Psoas muscle (tissue), 8 donors: Measurements from ENCODE around the gene METTL26. TPM values are rescaled to one million over a fixed set of nuclear protein-coding genes. Genes with fewer than 3 reads are reported as not detected.

ENCODE experiments used
- ATAC-seq, 4 donors: fragments of 200-7000 bp; cut with Tn5 transposase; one replicate each; pipeline ENCODE4 v1.9.1; 2020; ENCODE audit warnings: moderate library complexity in 3 of 4, mild to moderate bottlenecking in 2 of 4
- DNase-seq, 2 donors: peaks; one replicate each; pipeline ENCODE4 v3.0.0-alpha.2; 2020
- H3K27ac ChIP-seq: fragments of 200-600 bp; one replicate; pipeline ENCODE4 v1.8.0; 2022
- H3K27me3 ChIP-seq, 3 donors: fragments of 200-600 bp in 1 of 3; one replicate each; pipeline versions ENCODE4 v1.6.1 to v1.8.0; 2013 to 2022; ENCODE audit warnings: low read length in 2 of 3, mild to moderate bottlenecking in 2 of 3, moderate library complexity in 1 of 3; ENCODE audit not compliant: insufficient read depth in 3 of 3
- H3K36me3 ChIP-seq, 2 donors: fragments of 200-600 bp in 1 of 2; one replicate each; pipeline versions ENCODE4 v1.6.1 to v1.8.0; 2013 to 2022; ENCODE audit warnings: low read depth in 1 of 2, mild to moderate bottlenecking in 1 of 2, moderate library complexity in 1 of 2; ENCODE audit not compliant: insufficient read depth in 1 of 2
- H3K4me1 ChIP-seq: fragments of 200-600 bp; one replicate; pipeline ENCODE4 v1.8.0; 2022
- H3K4me3 ChIP-seq: fragments of 200-600 bp; one replicate; pipeline ENCODE4 v1.8.0; 2022; ENCODE audit warnings: mild to moderate bottlenecking
- H3K9me3 ChIP-seq: fragments of 200-600 bp; one replicate; pipeline ENCODE4 v1.8.0; 2022
- WGBS, 3 donors: extraction: QIAGEN DNeasy Blood & Tissue Kit; methylation state at CpG; one replicate each; pipeline versions ENCODE4 v1.1.6 to v1.1.7; 2013; 5-methylcytosine and 5-hydroxymethylcytosine counted together
- intact Hi-C, 2 donors: fragments of 100-400 bp; cut with DNase I; formaldehyde crosslinking; loops; one replicate each; pipeline versions ENCODE4 v1.11.0 to v1.14.2; 2022
- long read RNA-seq, 2 donors: library from polyadenylated mRNA; unstranded; transcript quantifications; one replicate each; pipeline ENCODE4 v2.0.0, GENCODE V29; 2021
- polyA plus RNA-seq, 3 donors: library from polyadenylated mRNA; stranded (reverse); fragments of 200-250 nt; gene quantifications; one replicate each; pipeline ENCODE4 v1.2.3, GENCODE V29; 2013
- total RNA-seq, 4 donors: library from RNA; stranded (reverse); fragmentation: NEBNext Ultra II Directional in 2 of 4; extraction: Animal tissue kit (Norgen Biotek cat#: 25700) in 2 of 4; gene quantifications; one replicate each; pipeline versions ENCODE4 v1.2.1 to v1.2.4, GENCODE V29; 2021 to 2023
- TF ChIP-seq, protein P1 (sequence below): fragments of 200-600 bp; IDR thresholded peaks from one replicate; pipeline ENCODE4 v1.8.0; 2022; ENCODE audit warnings: antibody characterized with exemption
- donor health status: healthy with polysubstance abuse.
- donor health status: DM: no; HTN: no; CAD: no; lungs with moderate emphysema.
- donor health status: Bipolar disorder and iron deficiency.
- donor health status: healthy.
- donor health status: DM: yes; HTN: yes; CAD: no.
- donor health status: DM: no; HTN: no; CAD: no.
- donor health status: DM: no; HTN: no; CAD: no.
- donor health status: DM: yes; HTN: yes; CAD: no.

The METTL26 gene
- total RNA-seq (10 to 100 TPM; 42.4 to 55.6 (median 48.4) TPM), polyA plus RNA-seq (10 to 100 TPM; 90.8 to 97.8 (median 96.4) TPM)
- long read RNA-seq, donor 1, transcript METTL26-201 (6 exons, 794 nt), result major isoform, 13 of 28 reads
- long read RNA-seq, donor 1, partial matches to known transcripts, result 3 of 28 reads
- long read RNA-seq, donor 1, other reads (novel, unspliced or antisense), result 2 of 28 reads
- long read RNA-seq, donor 2, transcript METTL26-205 (5 exons, 726 nt), result minor isoform, 15 of 57 reads
- long read RNA-seq, donor 2, transcript METTL26-201 (6 exons, 794 nt), result major isoform, 25 of 57 reads
- long read RNA-seq, donor 2, partial matches to known transcripts, result 3 of 57 reads
- long read RNA-seq, donor 2, other reads (novel, unspliced or antisense), result 5 of 57 reads

DNA sequence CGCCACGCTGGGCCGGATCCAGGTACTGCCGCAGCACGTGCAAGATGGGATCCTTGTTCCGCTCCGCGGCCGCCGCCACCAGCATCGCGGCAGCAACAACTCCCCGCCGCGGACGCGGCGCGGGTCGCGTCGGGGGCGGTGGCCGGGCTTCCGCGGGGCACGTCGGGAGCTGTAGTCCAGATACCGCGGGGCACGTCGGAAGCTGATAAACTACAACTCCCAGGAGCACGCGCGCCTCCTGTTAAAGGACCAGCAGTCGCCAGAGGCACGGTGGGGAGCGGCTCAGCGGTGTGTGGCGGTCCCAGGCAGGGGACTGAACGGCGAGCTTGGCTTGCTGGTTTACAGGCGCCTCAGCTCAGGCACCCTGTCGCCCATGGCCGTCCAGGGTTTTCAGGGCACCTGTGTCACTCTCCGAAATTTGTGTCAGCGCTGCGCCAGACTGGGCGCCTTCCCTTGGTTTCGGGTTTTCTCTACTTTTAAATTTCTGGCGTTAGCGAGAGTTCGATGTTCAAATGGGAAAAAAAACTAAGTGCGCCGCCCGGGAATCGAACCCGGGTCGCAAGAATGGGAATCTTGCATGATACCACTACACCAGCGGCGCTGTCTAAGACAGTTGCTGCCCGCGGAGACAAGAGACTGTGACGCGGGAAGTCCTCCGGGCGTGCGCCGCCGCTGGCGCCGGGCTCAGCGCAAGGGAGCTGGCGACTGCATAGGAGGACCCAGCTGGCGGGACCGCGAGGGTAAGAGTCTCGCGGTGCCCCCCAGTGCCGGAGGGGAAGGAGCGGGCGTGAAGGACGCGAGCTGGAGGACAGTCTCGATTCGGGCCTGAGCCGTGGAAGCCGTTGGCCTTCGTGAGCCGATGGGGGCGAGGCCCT lies at the start of gene METTL26:
TSS of gene METTL26 (minus strand) at position 100 of the 875 bp plus-strand sequence. CDS start at position 85, 15 bp downstream.
- TF ChIP-seq, protein P1, sequence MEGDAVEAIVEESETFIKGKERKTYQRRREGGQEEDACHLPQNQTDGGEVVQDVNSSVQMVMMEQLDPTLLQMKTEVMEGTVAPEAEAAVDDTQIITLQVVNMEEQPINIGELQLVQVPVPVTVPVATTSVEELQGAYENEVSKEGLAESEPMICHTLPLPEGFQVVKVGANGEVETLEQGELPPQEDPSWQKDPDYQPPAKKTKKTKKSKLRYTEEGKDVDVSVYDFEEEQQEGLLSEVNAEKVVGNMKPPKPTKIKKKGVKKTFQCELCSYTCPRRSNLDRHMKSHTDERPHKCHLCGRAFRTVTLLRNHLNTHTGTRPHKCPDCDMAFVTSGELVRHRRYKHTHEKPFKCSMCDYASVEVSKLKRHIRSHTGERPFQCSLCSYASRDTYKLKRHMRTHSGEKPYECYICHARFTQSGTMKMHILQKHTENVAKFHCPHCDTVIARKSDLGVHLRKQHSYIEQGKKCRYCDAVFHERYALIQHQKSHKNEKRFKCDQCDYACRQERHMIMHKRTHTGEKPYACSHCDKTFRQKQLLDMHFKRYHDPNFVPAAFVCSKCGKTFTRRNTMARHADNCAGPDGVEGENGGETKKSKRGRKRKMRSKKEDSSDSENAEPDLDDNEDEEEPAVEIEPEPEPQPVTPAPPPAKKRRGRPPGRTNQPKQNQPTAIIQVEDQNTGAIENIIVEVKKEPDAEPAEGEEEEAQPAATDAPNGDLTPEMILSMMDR, result no peak
- intact Hi-C loops, result no loop called here

DNA sequence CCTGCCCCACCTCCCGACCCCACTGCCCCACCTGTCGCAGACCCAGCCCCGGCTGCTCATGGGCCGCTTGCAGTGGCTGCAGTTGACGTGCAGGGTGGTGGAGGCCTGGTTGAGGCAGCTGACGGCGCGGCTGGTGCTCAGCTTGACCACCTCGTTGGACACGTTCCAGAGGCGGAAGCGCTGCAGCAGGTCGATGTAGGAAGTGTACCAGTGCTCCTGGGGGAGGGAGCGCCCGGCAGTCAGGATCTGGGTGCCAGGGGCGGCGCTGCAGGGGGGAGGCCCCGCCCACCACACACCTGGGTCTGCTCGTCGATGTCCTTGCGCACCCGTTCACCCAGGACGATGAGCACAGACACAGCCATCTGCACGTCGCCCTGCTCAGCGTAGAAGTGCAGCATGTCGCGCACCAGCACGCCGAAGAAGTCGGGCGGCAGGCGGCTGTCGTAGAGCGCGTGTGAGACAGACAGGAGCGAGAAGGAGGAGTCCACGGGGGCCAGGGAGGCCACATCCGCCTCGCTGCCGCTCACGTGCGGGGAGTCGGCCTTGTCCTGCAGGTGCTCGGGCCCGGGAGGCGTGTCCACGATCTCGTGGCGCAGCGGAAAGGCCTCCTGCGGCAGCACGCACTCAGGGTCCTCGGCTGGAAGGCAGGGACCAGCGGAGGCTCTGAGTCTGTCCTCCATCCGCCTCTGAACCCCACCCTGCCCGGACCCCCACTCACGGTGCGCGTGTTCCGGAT lies 49.0 kb upstream of the METTL26 start:
- 87 to 91% (median 88%) methylated on average over 58 to 61 of the region's 61 CpGs for WGBS, 3 donors
- ATAC-seq, result no peak
- DNase-seq, result peak in 1 of 2 donors; percentile 45
- TF ChIP-seq, protein P1, result no peak
- H3K9me3 ChIP-seq, result no peaks in the 10 kb centered on the region
- H3K36me3 ChIP-seq, result peaks cover 5 to 34% of the 10 kb centered on the region in 2 donors
- peaks cover 55% of the 10 kb centered on the region for H3K4me1 ChIP-seq
- intact Hi-C loops, result no loop called here
- peak overlapping the region; percentile 68 for H3K27ac ChIP-seq
- no peaks in the 10 kb centered on the region for H3K27me3 ChIP-seq
- H3K4me3 ChIP-seq, result peak overlapping the region; percentile 79

More for the DNA sequence above, at the start of gene METTL26:
- H3K9me3 ChIP-seq, result no peaks in the 10 kb centered on the region
- WGBS, 3 donors, result 0 to 1% (median 0%) methylated on average over 80 to 91 of the region's 91 CpGs
- peak within 1 kb of the TSS; percentile 90 for H3K27ac ChIP-seq
- H3K4me3 ChIP-seq, result peak within 1 kb of the TSS; percentile 78
- H3K36me3 ChIP-seq, result peaks cover 0 to 13% of the 10 kb centered on the region in 2 donors
- no peaks in the 10 kb centered on the region for H3K27me3 ChIP-seq
- H3K4me1 ChIP-seq, result peaks cover 23% of the 10 kb centered on the region
- ATAC-seq (peak; percentile 86 to 91 (median 88)), DNase-seq (peak; percentile 97 to 98)

DNA sequence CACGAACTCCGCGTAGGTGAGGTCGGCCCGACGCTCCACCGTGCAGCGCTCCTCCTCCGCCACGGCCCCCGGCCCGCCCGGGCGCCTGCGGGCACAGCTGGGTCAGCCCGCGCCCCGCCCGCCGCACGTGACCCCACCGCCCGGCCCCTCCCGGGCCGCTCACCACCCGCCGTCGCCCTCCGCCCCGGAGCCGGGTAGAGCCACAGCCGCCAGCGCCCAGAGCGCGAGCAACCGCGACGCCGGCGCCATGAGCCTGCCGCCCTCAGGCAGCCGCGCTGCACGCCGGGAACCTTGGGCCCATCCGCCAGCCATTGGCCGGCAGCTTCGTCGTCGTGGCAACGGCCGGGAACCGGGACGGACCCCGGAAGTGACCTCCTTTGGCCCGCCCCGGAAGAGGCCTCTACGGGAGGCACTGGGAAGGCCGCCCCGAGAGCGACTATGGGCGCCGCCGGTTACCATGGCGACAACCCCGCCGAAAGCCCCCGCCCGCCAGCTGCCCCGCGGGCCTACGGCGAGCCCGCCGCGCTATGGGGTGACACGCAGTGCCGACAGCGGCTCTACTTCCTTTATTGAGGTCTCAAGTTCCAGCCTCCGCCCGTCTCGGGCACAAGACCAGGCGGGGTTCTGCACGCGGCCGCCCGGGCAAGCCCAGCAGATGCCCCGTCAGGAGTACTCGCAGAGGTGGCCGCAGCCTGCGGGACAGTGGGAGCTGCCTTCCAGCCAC lies 48.1 kb upstream of the METTL26 start, which contains the start of gene JMJD8:
TSS of gene JMJD8 (minus strand) at position 264 of the 724 bp plus-strand sequence. CDS start at position 249, 15 bp downstream.
- Histone ChIP-seq H3K27me3 (no peaks in the 10 kb centered on the region), H3K4me3 (peak within 1 kb of the TSS; percentile 79), H3K27ac (peak within 1 kb of the TSS; percentile 68), H3K9me3 (no peaks in the 10 kb centered on the region), H3K36me3 (peaks cover 5 to 34% of the 10 kb centered on the region in 2 donors), H3K4me1 (peaks cover 50% of the 10 kb centered on the region)
- ATAC-seq (peak; percentile 69 to 75 (median 72)), DNase-seq (peak; percentile 99)
- intact Hi-C loops, result no loop called here
- TF ChIP-seq, protein P1, result no peak
- 1% methylated on average over 55 to 91 of the region's 91 CpGs for WGBS, 3 donors
